Measurements from ENCODE around the gene APOC4.

The APOC4 gene

GRCh38 chr19:44993926-44994537 is 52.0 kb downstream of the APOC4 start:
- DNase-seq (ENCODE audit: low spot score) = no peak

Measured in hematopoietic multipotent progenitor cell treated with erythropoietin and hydrocortisone succinate and interleukin-3 and kit ligand, for 17 days (in vitro differentiated cells).